Stomach smooth muscle (tissue), 2 donors: ENCODE results near the gene ARHGEF11.

Experiments
- H3K27ac ChIP-seq: one replicate; pipeline ENCODE4 v1.7.0; 2013; ENCODE audit warnings: mild to moderate bottlenecking, low read length, inconsistent platforms
- H3K27me3 ChIP-seq, 2 donors: one replicate each; pipeline ENCODE4 v1.7.0; 2013; ENCODE audit warnings: low read length in 2 of 2; ENCODE audit not compliant: insufficient read depth in 2 of 2, control insufficient read depth in 1 of 2
- H3K36me3 ChIP-seq, 2 donors: one replicate each; pipeline ENCODE4 v1.7.0; 2013; ENCODE audit warnings: low read length in 2 of 2; ENCODE audit not compliant: control insufficient read depth in 2 of 2, insufficient read depth in 2 of 2
- H3K4me1 ChIP-seq: one replicate; pipeline ENCODE4 v1.7.0; 2013; ENCODE audit warnings: low read length; ENCODE audit not compliant: control insufficient read depth, insufficient read depth
- H3K4me3 ChIP-seq, 2 donors: one replicate each; pipeline ENCODE4 v1.7.0; 2013; ENCODE audit warnings: low read length in 2 of 2
- H3K9ac ChIP-seq, 2 donors: one replicate each; pipeline ENCODE4 v1.7.0; 2013; ENCODE audit warnings: low read length in 2 of 2, mild to moderate bottlenecking in 1 of 2
- H3K9me3 ChIP-seq, 2 donors: one replicate each; pipeline ENCODE4 v1.7.0; 2013; ENCODE audit warnings: low read length in 2 of 2; ENCODE audit not compliant: control insufficient read depth in 2 of 2
- donor health status: healthy.
- donor health status: Pancreatic carcinoma.

Gene ARHGEF11

DNA sequence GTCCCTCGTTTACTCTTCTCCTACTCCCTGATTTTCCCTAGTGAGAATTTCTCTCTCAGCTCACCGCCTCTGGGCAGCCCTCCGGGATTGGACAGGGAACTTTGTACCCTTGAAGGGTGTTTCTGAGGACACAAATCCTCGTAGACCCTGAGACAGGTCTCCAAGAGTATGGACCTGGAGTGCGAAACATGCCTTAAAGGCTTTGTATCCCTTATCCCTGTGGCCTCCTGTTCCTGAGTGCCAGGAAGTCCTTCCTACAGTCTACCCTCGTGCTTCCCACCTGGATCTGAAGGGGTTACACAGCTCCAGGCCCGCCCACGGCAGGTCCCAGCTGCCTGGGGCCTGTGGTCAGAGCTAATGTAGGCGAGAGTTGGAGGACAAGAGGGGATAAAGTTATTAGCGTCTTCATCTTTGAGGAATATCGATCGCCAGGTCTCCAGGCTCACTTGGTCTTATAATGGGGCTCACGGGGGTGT, 159.6 kb downstream of the ARHGEF11 start:
- Histone ChIP-seq H3K9ac (no peak overlapping the region), H3K4me1 (no peaks in the 10 kb centered on the region), H3K4me3 (no peak overlapping the region), H3K9me3 (no peaks in the 10 kb centered on the region), H3K27ac (no peak overlapping the region), H3K27me3 (peaks cover 19 to 31% of the 10 kb centered on the region in 2 donors), H3K36me3 (no peaks in the 10 kb centered on the region)

DNA sequence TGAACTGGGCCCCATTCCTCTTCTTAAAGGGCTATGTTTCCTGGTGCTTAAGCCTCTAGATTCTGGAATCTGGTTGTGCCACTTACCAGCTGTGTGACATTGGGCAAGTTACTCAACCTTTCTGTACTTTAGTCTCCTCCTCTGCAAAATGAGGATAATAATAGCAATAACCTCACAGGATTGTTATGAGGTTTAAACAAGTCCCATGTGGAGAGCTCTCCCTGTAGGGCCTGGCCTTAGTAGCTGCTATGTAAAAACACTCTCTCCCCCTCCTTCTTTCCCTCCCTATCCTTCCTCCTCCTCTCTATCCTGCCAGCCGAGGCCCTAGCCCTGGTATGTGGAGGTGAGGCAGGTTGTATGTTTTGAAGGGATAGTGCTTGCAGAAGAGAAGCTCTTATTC, 160.2 kb downstream of the ARHGEF11 start:
- H3K27ac ChIP-seq, result no peak overlapping the region
- H3K9ac ChIP-seq, result no peak overlapping the region
- H3K4me1 ChIP-seq, result no peaks in the 10 kb centered on the region
- no peaks in the 10 kb centered on the region for H3K9me3 ChIP-seq
- no peak overlapping the region for H3K4me3 ChIP-seq
- H3K36me3 ChIP-seq, result no peaks in the 10 kb centered on the region
- H3K27me3 ChIP-seq, result peaks cover 19 to 31% of the 10 kb centered on the region in 2 donors
